ENCODE results near the gene MARVELD1.

GRCh38 chr10:97757471-97757870 is 43.9 kb downstream of the MARVELD1 start:
- TF ChIP-seq, protein P1, sequence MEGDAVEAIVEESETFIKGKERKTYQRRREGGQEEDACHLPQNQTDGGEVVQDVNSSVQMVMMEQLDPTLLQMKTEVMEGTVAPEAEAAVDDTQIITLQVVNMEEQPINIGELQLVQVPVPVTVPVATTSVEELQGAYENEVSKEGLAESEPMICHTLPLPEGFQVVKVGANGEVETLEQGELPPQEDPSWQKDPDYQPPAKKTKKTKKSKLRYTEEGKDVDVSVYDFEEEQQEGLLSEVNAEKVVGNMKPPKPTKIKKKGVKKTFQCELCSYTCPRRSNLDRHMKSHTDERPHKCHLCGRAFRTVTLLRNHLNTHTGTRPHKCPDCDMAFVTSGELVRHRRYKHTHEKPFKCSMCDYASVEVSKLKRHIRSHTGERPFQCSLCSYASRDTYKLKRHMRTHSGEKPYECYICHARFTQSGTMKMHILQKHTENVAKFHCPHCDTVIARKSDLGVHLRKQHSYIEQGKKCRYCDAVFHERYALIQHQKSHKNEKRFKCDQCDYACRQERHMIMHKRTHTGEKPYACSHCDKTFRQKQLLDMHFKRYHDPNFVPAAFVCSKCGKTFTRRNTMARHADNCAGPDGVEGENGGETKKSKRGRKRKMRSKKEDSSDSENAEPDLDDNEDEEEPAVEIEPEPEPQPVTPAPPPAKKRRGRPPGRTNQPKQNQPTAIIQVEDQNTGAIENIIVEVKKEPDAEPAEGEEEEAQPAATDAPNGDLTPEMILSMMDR (IDR thresholded peaks at IDR 0.05), result no peak
- TF ChIP-seq POLR2A (IDR thresholded peaks at IDR 0.05), result no peak
- no peak for TF ChIP-seq EP300 (IDR thresholded peaks at IDR 0.05)

Data from ovary (tissue), 3 donors.